ENCODE results near the gene MLEC.

DNA sequence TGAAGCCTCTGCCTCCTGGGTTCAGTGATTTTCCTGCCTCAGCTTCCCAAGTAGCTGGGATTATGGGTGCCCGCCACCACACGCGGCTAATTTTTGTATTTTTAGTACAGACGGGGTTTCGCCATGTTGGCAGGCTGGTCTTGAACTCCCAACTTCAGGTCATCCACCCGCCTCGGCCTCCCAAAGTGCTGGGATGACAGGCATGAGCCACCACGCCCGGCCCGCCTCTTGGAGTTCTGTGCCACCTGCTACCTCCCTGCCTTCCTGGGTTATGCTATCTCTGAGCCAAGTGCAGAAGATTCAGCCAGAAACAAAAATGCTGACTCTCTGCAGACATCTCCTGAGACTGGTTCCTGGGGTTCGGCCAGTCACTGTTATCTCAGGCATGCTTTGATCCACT lies 33.3 kb upstream of the MLEC start:
- TF ChIP-seq EZH2 (IDR thresholded peaks at IDR 0.05; ENCODE audit: low read length, missing control alignments) = no peak
- TF ChIP-seq CTCF (conservative IDR thresholded peaks at IDR 0.05 in 1 of 2, IDR thresholded peaks at IDR 0.05 in 1 of 2; ENCODE audit: low read depth in 1 of 2, low read length in 2 of 2) = no peak
